K562 (cell line): Measurements from ENCODE around the gene MC3R. TPM values are rescaled to one million over a fixed set of nuclear protein-coding genes. Genes with fewer than 3 reads are reported as not detected.

ENCODE experiments used
- BMI1 ChIP-seq: fragments of 150-350 bp; IDR thresholded peaks from 2 replicates; pipeline ENCODE4 v1.6.1; 2014; ENCODE audit warnings: low read length
- KLF1 ChIP-seq: fragments of 450-650 bp; IDR thresholded peaks from 2 replicates; pipeline ENCODE4 v1.6.1; 2016; ENCODE audit warnings: missing genetic modification characterization, missing compliant biosample characterization
- polyA plus RNA-seq, 8 experiments: library from polyadenylated mRNA; depleted of rRNA in 4 of 8; stranded (reverse) in 5 of 8; unstranded in 3 of 8; fragments of >200 nt; fragmentation: Nextera tagmentation in 2 of 8; fragmentation: Illumina TruSeq in 1 of 8; extraction: Ambion mirVana in 2 of 8; extraction: Trizol in 1 of 8; gene quantifications; 2 replicates each; pipeline versions ENCODE4 v1.2.1 to v1.2.3, GENCODE V29; 2011 to 2014; ENCODE audit warnings: inconsistent platforms in 1 of 8, missing spikeins in 1 of 8
- total RNA-seq, 7 experiments: library from RNA; depleted of rRNA in 6 of 7; stranded (reverse); fragments of >200 nt in 6 of 7; fragmentation: Illumina TruSeq in 2 of 7; extraction: Trizol in 2 of 7; gene quantifications; 2 replicates each; pipeline versions ENCODE4 v1.2.1 to v1.2.3, GENCODE V29; 2011 to 2021; ENCODE audit warnings: low replicate concordance in 1 of 7
- TF ChIP-seq, protein P1 (sequence below), 2 experiments: fragments of 450-650 bp; formaldehyde crosslinking in 1 of 2; IDR thresholded peaks; 2 replicates each; pipeline versions ENCODE4 v1.4.0 to v1.6.1; 2014 to 2020; ENCODE audit warnings: mild to moderate bottlenecking in 2 of 2, borderline replicate concordance in 1 of 2, low read depth in 1 of 2

The MC3R gene
- total and polyA plus RNA-seq, 9 of the 15 experiments (the other 6 are each of a cell fraction or from before 2014, with no cell fraction given): not detected

DNA sequence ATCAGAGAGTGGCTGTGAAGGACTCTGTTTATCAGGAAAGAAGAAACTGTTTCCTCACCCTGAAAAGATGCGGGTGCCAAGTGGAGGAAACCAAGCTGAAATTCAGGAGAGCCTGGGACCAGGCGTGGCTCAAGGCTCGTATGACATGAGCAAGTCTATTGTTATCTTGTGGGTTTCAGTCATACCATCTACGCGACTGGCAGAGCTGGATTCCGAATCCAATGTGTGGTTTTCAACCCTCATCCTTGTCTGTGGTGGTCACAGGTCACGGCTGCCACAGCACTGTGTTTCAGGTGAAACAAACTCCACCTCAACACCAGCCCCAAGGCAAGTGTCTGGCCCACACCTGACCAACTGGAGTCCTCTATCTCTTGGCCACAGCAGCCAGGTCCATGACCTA is 9.1 kb downstream of the MC3R start (continued):
- TF ChIP-seq, protein P1, sequence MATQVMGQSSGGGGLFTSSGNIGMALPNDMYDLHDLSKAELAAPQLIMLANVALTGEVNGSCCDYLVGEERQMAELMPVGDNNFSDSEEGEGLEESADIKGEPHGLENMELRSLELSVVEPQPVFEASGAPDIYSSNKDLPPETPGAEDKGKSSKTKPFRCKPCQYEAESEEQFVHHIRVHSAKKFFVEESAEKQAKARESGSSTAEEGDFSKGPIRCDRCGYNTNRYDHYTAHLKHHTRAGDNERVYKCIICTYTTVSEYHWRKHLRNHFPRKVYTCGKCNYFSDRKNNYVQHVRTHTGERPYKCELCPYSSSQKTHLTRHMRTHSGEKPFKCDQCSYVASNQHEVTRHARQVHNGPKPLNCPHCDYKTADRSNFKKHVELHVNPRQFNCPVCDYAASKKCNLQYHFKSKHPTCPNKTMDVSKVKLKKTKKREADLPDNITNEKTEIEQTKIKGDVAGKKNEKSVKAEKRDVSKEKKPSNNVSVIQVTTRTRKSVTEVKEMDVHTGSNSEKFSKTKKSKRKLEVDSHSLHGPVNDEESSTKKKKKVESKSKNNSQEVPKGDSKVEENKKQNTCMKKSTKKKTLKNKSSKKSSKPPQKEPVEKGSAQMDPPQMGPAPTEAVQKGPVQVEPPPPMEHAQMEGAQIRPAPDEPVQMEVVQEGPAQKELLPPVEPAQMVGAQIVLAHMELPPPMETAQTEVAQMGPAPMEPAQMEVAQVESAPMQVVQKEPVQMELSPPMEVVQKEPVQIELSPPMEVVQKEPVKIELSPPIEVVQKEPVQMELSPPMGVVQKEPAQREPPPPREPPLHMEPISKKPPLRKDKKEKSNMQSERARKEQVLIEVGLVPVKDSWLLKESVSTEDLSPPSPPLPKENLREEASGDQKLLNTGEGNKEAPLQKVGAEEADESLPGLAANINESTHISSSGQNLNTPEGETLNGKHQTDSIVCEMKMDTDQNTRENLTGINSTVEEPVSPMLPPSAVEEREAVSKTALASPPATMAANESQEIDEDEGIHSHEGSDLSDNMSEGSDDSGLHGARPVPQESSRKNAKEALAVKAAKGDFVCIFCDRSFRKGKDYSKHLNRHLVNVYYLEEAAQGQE (IDR thresholded peaks at IDR 0.05; ENCODE audit: borderline replicate concordance): no peak
- TF ChIP-seq, protein P1 (CRISPR knock-in tag; IDR thresholded peaks at IDR 0.05; ENCODE audit: low read depth): no peak
- TF ChIP-seq KLF1 (tag) (no peak), BMI1 (no peak)
